Body of pancreas (tissue), 4 donors: ENCODE results near the gene EXOC2. TPM values are rescaled to one million over a fixed set of nuclear protein-coding genes. Genes with fewer than 3 reads are reported as not detected.

Experiments used
- ATAC-seq: fragments of 150-250 bp; one replicate; pipeline ENCODE4 v1.9.1; 2016
- DNase-seq, 4 donors: peaks; one replicate each; pipeline ENCODE4 v3.0.0-alpha.2; 2019
- H3K27ac ChIP-seq, 4 donors: fragments of 200-600 bp; sonication (generic); 1 replicate in 3 of 4; 2 replicates in 1 of 4; pipeline versions ENCODE4 v1.5.1 to v1.6.1; 2016 to 2019; ENCODE audit warnings: mild to moderate bottlenecking in 1 of 4, mixed read lengths in 1 of 4, moderate library complexity in 1 of 4
- H3K27me3 ChIP-seq, 2 donors: fragments of 200-600 bp; sonication (generic); one replicate each; pipeline ENCODE4 v1.6.0; 2016; ENCODE audit warnings: mild to moderate bottlenecking in 1 of 2
- H3K36me3 ChIP-seq, 2 donors: fragments of 200-600 bp; sonication (generic); replicated peaks in 1 of 2; 2 replicates each; pipeline ENCODE4 v1.5.1; 2016; ENCODE audit warnings: low read depth in 2 of 2; ENCODE audit not compliant: insufficient read depth in 1 of 2
- H3K4me1 ChIP-seq: fragments of 200-600 bp; sonication (generic); one replicate; pipeline ENCODE4 v1.6.0; 2016
- H3K4me3 ChIP-seq, 2 donors: fragments of 200-600 bp; sonication (generic); 1 replicate in 1 of 2; 2 replicates in 1 of 2; pipeline ENCODE4 v1.5.1; 2016 to 2019
- H3K9me3 ChIP-seq, 3 donors: fragments of 200-600 bp; sonication (generic); 1 replicate in 2 of 3; 2 replicates in 1 of 3; pipeline ENCODE4 v1.5.1; 2016
- CTCF ChIP-seq, 7 experiments: fragments of 450-650 bp in 4 of 7; fragments of 200-600 bp in 3 of 7; sonication (generic) in 3 of 7; IDR thresholded peaks; one replicate each; pipeline ENCODE4 v1.5.1; 2016 to 2019; ENCODE audit warnings: antibody characterized with exemption in 7 of 7
- POLR2A ChIP-seq, 3 donors: fragments of 450-650 bp; IDR thresholded peaks; one replicate each; pipeline ENCODE4 v1.6.1; 2016; ENCODE audit warnings: antibody characterized with exemption in 3 of 3, mild to moderate bottlenecking in 2 of 3
- WGBS, 2 donors: methylation state at CpG; one replicate each; pipeline ENCODE4 v1.1.5; 2017; 5-methylcytosine and 5-hydroxymethylcytosine counted together
- intact Hi-C: fragments of 100-400 bp; cut with DNase I; formaldehyde crosslinking; loops from one replicate; pipeline ENCODE4 v1.15.1; 2023
- total RNA-seq, 2 donors: library from RNA; depleted of rRNA; stranded (reverse); fragments of >200 nt; gene quantifications; one replicate each; pipeline ENCODE4 v1.1.0, GENCODE V29; 2016

The EXOC2 gene
- total RNA-seq, 2 donors from 2014 or later = 10.5 to 10.6 TPM

GRCh38 chr6:677919-678318, 15.0 kb downstream of the EXOC2 start:
- Histone ChIP-seq H3K4me1 (no peaks in the 10 kb centered on the region), H3K4me3 (no peak overlapping the region), H3K36me3 (no peaks in the 10 kb centered on the region), H3K27me3 (no peaks in the 10 kb centered on the region), H3K9me3 (no peaks in the 10 kb centered on the region), H3K27ac (no peak overlapping the region)
- WGBS, 2 donors = 92 to 95% methylated on average over 4 of the region's 4 CpGs
- DNase-seq (no peak), ATAC-seq (no peak)
- no peak for TF ChIP-seq CTCF (IDR thresholded peaks at IDR 0.05)
- TF ChIP-seq POLR2A (IDR thresholded peaks at IDR 0.05) = no peak
- intact Hi-C loops = no loop called here

- Histone ChIP-seq H3K4me3 (no peak overlapping the region), H3K27ac (no peak overlapping the region), H3K36me3 (no peaks in the 10 kb centered on the region), H3K4me1 (no peaks in the 10 kb centered on the region), H3K9me3 (no peaks in the 10 kb centered on the region), H3K27me3 (no peaks in the 10 kb centered on the region)
- TF ChIP-seq POLR2A (IDR thresholded peaks at IDR 0.05) = no peak
- no peak for TF ChIP-seq CTCF (IDR thresholded peaks at IDR 0.05)
- no peak for DNase-seq
- ATAC-seq = no peak
- 89 to 93% methylated on average over 3 of the region's 3 CpGs for WGBS, 2 donors
- intact Hi-C loops = no loop called here
These were observed 18.0 kb downstream of the EXOC2 start for GRCh38 chr6:674956-675355.

GRCh38 chr6:674406-674805, 18.5 kb downstream of the EXOC2 start:
- intact Hi-C loops = no loop called here
- H3K4me3 ChIP-seq = no peak overlapping the region
- H3K4me1 ChIP-seq = no peaks in the 10 kb centered on the region
- no peak overlapping the region for H3K27ac ChIP-seq
- DNase-seq = no peak
- no peaks in the 10 kb centered on the region for H3K36me3 ChIP-seq
- no peaks in the 10 kb centered on the region for H3K27me3 ChIP-seq
- ATAC-seq = no peak
- no peaks in the 10 kb centered on the region for H3K9me3 ChIP-seq
- TF ChIP-seq CTCF (IDR thresholded peaks at IDR 0.05) (no peak), POLR2A (IDR thresholded peaks at IDR 0.05) (no peak)

- DNase-seq (no peak), ATAC-seq (no peak)
- 89 to 96% methylated on average over 1 to 5 of the region's 7 CpGs for WGBS, 2 donors
- H3K27ac ChIP-seq = no peak overlapping the region
- H3K36me3 ChIP-seq = no peaks in the 10 kb centered on the region
- H3K4me1 ChIP-seq = no peaks in the 10 kb centered on the region
- H3K27me3 ChIP-seq = no peaks in the 10 kb centered on the region
- intact Hi-C loops = no loop called here
- H3K9me3 ChIP-seq = no peaks in the 10 kb centered on the region
- no peak overlapping the region for H3K4me3 ChIP-seq
- TF ChIP-seq CTCF (IDR thresholded peaks at IDR 0.05) (no peak), POLR2A (IDR thresholded peaks at IDR 0.05) (no peak)
These were observed 25.5 kb downstream of the EXOC2 start for GRCh38 chr6:667253-667927.
